ENCODE data around the gene KLHL29. TPM values are rescaled to one million over a fixed set of nuclear protein-coding genes. Genes with fewer than 3 reads are reported as not detected.

The KLHL29 gene
- total RNA-seq, 1 donor from 2014 or later: 2.3 TPM

- ATAC-seq: no peak
- no peak for DNase-seq (ENCODE audit: low spot score)
These were observed 237.5 kb downstream of the KLHL29 start for GRCh38 chr2:23622466-23622865.

DNA sequence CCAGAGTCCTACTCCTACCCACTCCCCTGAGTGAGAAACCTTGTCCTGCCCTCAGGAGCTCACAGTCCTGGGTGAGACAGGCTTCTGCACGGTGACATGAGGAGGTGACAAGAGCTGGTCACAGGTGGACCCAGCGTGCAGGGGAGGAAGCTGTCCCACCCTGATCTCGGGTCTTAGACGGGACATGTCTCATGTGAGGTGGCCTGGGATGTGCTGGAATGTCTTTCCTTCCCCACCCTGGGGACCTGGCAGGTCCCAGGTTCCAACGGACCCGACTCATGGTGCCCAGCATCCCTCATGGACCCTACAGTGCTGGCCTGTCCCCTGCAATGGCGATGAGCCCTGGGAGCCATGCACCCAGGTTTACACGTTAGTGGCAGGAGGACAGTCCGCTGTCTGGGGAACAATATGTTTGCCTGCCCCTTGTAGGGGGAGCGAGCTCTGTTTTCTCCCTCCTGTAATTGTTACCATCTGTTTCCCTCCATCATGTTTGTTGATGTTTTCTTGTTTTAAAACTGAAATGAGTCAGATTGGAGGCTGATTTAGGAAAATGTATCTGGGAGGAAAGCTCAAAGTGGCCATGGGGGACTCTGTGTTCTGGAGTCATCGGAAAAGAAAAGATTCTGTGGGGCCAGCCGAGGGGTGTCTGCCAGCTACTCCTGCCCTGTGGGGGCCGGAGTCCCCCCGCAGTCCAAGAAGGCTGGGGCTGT is 238.1 kb downstream of the KLHL29 start:
- DNase-seq (ENCODE audit: low spot score) (no peak), ATAC-seq (no peak)

DNA sequence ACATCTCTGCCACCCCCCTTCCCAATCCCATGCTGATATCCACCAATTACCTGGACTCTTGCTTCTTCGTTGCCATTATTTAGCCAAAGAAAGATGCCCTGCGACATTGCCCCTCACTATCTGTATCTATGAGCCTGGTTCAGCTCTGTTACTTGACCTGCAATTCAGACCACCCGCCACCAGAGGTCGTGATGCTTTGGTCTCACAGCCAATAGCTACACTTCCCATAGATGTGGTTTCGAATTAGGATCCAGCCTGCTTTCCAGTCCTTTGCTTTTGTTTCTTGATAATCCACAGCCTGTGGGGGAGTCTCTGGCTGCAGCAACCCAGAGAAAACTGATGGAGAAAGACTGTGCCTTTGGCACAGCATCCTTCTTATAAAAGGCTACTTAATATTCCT is 239.4 kb downstream of the KLHL29 start:
- ATAC-seq: no peak

GRCh38 chr2:23624915-23625314 is 239.9 kb downstream of the KLHL29 start:
- ATAC-seq (no peak), DNase-seq (ENCODE audit: low spot score) (no peak)

More for the DNA sequence above, 239.4 kb downstream of the KLHL29 start:
- no peak for DNase-seq (ENCODE audit: low spot score)

DNA sequence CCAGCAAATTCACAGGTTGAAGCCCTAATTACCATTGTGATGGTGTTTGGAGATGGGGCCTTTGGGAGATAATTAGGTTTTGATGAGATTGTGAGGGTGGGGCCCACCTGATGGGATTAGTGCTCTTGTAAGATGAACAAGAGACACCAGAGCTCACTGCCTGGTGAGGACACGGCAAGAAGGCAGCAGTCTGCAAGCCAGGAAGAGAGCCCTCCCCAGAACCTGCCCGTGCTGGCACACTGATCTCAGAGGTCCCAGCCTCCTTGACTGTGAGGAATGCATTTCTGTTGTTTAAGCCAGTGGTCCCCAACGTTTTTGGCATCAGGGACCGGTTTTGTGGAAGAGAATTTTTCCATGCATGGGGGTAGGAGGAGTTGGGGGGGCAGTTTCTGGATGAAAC is 240.7 kb downstream of the KLHL29 start:
- no peak for ATAC-seq

GRCh38 chr2:23626701-23627230 is 241.8 kb downstream of the KLHL29 start:
- DNase-seq (ENCODE audit: low spot score) (no peak), ATAC-seq (no peak)

More for the DNA sequence above, 240.7 kb downstream of the KLHL29 start:
- no peak for DNase-seq (ENCODE audit: low spot score)

- ATAC-seq (no peak), DNase-seq (ENCODE audit: low spot score) (no peak)
These were observed 242.4 kb downstream of the KLHL29 start for GRCh38 chr2:23627236-23628009.

DNA sequence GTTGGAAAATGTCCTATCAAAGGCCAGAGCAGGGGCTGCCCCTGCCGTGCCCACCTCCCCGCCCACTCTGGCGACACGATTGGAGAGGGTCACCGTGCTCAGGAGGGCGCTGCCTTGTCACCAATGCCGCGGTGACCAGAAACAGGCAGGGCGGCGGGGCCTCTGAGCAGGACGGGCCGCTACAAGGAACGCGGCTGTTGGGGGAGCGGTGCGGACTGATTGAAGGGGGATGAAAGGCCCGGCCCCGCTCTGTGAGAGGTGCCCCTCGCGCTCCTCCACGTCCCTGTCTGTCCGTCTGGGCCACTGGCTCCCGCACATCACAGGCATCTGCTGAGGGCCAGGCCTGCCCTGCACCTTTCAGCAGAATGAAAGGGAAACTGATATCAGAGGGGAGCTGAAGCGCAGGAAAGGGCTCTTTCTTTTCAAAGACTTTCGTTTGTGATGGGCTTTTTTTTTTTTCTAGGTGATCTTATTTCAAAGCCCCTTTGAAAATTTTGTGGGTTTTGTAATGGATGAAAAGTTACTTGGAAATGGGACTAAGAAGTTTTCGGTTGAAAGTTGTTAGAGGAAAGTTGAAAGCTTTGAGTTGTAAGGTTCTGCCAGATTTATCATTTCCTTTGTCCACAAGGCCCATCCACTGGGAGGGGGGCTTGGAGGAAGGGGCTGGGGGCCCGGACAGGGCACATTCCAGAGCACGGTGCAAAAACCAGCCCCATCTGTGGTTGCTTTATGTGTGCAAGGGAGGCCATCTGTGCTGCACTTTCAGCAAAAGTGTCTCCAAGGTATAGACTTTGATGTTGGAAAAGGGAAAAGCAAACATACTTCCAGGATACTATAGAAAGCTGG is 244.2 kb downstream of the KLHL29 start:
- ATAC-seq (no peak), DNase-seq (ENCODE audit: low spot score) (no peak)

DNA sequence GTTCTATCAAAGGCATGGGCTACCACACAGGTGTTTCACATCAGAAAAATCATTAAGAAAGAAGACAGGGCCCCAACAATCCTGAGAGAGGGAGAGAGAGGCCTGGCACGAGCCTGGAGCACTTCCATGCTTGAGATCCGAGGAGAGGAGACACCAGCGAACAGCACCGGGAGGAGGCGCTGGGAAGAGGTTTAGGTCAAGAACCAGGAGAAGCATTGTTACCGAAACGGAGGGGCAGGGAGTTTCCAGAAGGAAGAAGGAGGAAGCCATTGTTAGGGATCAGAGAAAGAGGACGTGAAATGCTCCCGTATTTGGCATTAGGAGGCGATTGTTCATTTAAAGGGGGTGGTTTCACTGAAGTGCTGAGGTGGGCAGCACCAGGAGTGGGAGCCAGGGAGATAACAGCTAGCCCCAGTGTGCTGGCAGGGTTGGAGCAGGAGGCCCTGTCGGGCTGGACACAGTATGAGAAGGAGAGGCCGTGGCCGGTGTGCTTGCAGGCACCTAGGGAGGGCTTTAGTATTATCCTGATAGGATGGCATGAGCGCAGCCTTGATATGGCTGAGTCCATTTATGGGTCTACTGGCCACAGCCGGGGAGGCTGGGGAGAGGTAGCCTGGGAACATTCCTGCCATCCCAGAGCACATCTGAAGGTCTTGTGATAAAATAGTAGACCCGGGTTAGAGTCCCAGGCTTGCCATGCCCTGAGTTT is 244.9 kb downstream of the KLHL29 start:
- DNase-seq (ENCODE audit: low spot score) (no peak), ATAC-seq (no peak)

GRCh38 chr2:23630961-23631360 is 246.0 kb downstream of the KLHL29 start:
- DNase-seq (ENCODE audit: low spot score) (no peak), ATAC-seq (no peak)

DNA sequence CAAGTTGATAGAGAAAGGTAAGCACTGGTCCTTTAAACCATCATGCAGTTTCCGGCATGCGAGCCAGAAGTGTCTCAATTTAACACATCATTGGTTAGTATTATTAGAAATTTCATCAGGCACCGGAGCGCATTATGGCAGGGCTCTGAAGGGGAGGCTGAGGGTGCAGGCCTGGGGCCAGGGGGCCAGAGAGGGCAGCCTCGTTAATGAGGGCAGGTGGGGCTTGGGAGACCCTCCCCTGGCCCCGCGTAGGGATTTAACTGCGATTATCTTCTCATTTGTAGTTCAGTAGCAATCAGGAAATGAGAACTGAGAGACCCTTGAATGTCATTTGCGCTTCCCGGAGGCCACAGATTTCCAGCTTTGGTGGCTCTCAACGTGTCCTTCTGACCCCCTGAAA is 246.4 kb downstream of the KLHL29 start:
- ATAC-seq: no peak
- DNase-seq (ENCODE audit: low spot score): no peak

- ATAC-seq (no peak), DNase-seq (ENCODE audit: low spot score) (no peak)
These were observed 247.4 kb downstream of the KLHL29 start for GRCh38 chr2:23632386-23632785.

DNA sequence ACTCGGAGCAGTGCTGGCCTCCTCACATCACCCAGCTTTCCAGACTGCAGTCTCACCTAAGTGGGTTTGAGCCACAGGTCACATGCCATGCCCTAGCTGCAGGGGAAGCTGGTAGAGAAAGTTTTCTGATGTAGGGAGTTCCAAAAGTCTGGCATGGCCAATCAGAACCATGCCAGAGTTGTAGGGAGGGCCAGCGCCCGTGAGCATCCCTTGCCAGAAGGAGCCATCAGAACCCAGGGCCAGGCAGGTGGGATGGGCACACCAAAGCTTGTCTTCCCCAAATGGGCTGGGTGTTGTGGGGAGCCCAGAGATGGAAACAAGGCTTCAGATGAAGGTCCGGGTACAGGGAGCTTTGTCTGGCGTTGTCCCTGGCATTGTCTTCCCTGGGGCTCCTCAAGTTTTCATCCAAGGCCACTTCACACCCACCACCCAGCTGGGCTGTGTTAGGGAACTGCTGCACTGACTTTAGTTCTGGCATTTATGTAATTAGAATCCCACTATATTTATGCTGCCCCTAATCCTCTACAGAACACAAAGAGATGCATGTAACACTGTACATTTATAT is 247.9 kb downstream of the KLHL29 start:
- ATAC-seq: no peak

DNA sequence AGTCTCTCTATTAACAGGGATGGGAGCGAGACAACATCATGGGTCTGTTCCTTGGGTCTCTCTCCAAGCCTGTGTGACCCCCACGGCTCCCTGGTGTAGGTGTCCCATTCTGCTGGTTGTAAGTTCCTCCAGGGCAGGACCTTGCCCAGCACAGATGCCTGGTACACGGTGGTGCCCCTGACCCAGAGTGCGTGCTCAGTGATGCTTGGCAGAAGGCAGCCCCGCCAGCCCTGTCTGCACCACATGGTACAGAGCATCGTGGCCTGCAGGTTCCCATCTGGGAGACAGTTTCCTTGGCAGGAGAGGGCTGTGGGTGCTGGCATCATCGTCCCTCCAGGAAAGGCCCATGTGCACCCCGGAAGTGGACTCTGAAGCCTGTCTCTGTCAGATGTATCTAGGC is 249.0 kb downstream of the KLHL29 start:
- no peak for DNase-seq (ENCODE audit: low spot score)
- ATAC-seq: no peak

More for the DNA sequence above, 247.9 kb downstream of the KLHL29 start:
- no peak for DNase-seq (ENCODE audit: low spot score)

GRCh38 chr2:23635442-23636340 is 250.7 kb downstream of the KLHL29 start:
- ATAC-seq (peak; percentile 75), DNase-seq (ENCODE audit: low spot score) (peak; percentile 60)

DNA sequence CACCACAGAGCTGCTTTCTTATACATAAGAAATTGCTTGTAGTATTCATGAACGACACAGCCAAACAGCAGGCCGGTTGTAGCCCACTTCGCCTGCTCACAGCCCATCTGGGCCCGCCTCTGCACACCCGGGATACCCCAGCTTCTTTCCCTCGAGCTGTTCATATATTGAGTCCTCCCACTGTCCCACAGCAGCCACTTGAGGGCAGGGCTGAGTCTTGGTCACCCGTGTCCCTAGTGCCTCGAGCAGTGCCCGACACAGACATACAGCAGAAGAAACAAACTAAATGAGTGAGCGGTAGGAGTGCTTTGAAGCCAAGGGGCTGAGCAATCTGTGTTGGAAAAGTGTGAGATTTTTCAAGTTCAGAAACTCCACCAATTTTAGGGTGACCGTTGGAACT is 251.4 kb downstream of the KLHL29 start:
- ATAC-seq (peak; percentile 49), DNase-seq (ENCODE audit: low spot score) (no peak)

GRCh38 chr2:23637011-23637778 is 252.2 kb downstream of the KLHL29 start:
- ATAC-seq: peak; percentile 16

GRCh38 chr2:23639406-23639982 is 254.5 kb downstream of the KLHL29 start:
- no peak for DNase-seq (ENCODE audit: low spot score)
- no peak for ATAC-seq

More at GRCh38 chr2:23637011-23637778, 252.2 kb downstream of the KLHL29 start:
- DNase-seq (ENCODE audit: low spot score): no peak
